Measurements from ENCODE around the gene BTN1A1. TPM values are rescaled to one million over a fixed set of nuclear protein-coding genes. Genes with fewer than 3 reads are reported as not detected.

Gene BTN1A1
- total and polyA plus RNA-seq, 10 of the 15 experiments (the other 5 are each of a cell fraction or from before 2014, with no cell fraction given) = 0.05 to 2.2 (median 0.87) TPM

- TF ChIP-seq SUPT20H (IDR thresholded peaks at IDR 0.05; ENCODE audit: borderline replicate concordance, control insufficient read depth, low read depth, low read length) (no peak), RBBP5 (conservative IDR thresholded peaks at IDR 0.05) (no peak), SMAD1 (IDR thresholded peaks at IDR 0.05; ENCODE audit: low read depth, partially characterized antibody) (peak; percentile 42), EED (IDR thresholded peaks at IDR 0.05; ENCODE audit: low read depth) (no peak), RB1 (IDR thresholded peaks at IDR 0.05; ENCODE audit: borderline replicate concordance) (no peak), HDGF (IDR thresholded peaks at IDR 0.05) (no peak), SMAD5 (IDR thresholded peaks at IDR 0.05; ENCODE audit: low read depth) (peak; percentile 76), CREM (IDR thresholded peaks at IDR 0.05; ENCODE audit: low read depth) (peak; percentile 95), CHD2 (IDR thresholded peaks at IDR 0.05; ENCODE audit: borderline replicate concordance, low read depth, low read length) (0 out of 2 replicates have a peak, but pooled peaks have one; percentile 8), GABPA (IDR thresholded peaks at IDR 0.05; ENCODE audit: low read depth) (0 out of 2 replicates have a peak, but pooled peaks have one; percentile 49)
- TF ChIP-seq, protein P1, sequence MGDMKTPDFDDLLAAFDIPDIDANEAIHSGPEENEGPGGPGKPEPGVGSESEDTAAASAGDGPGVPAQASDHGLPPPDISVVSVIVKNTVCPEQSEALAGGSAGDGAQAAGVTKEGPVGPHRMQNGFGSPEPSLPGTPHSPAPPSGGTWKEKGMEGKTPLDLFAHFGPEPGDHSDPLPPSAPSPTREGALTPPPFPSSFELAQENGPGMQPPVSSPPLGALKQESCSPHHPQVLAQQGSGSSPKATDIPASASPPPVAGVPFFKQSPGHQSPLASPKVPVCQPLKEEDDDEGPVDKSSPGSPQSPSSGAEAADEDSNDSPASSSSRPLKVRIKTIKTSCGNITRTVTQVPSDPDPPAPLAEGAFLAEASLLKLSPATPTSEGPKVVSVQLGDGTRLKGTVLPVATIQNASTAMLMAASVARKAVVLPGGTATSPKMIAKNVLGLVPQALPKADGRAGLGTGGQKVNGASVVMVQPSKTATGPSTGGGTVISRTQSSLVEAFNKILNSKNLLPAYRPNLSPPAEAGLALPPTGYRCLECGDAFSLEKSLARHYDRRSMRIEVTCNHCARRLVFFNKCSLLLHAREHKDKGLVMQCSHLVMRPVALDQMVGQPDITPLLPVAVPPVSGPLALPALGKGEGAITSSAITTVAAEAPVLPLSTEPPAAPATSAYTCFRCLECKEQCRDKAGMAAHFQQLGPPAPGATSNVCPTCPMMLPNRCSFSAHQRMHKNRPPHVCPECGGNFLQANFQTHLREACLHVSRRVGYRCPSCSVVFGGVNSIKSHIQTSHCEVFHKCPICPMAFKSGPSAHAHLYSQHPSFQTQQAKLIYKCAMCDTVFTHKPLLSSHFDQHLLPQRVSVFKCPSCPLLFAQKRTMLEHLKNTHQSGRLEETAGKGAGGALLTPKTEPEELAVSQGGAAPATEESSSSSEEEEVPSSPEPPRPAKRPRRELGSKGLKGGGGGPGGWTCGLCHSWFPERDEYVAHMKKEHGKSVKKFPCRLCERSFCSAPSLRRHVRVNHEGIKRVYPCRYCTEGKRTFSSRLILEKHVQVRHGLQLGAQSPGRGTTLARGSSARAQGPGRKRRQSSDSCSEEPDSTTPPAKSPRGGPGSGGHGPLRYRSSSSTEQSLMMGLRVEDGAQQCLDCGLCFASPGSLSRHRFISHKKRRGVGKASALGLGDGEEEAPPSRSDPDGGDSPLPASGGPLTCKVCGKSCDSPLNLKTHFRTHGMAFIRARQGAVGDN (IDR thresholded peaks at IDR 0.05) = peak; percentile 85
Measured at GRCh38 chr6:26473758-26474438, 26.2 kb upstream of the BTN1A1 start (continued).

All from GM12878 (cell line).